ENCODE results near the gene CENPE. TPM values are rescaled to one million over a fixed set of nuclear protein-coding genes. Genes with fewer than 3 reads are reported as not detected.
A peak's percentile ranks its signal among the peaks of the same experiment; 100 is the strongest.

Gene CENPE
- total and polyA plus RNA-seq, 2 of the 8 experiments (the other 6 are each of a cell fraction or from before 2014, with no cell fraction given), result 2.1 to 49.0 TPM

- no peak for FAIRE-seq
- no peak overlapping the region for H4K5ac ChIP-seq (ENCODE audit: insufficient read length, low read depth, low read length)
- peaks cover 0 to 2% of the 10 kb centered on the region in 2 experiments for H4K20me1 ChIP-seq (replicated peaks in 1 of 2; ENCODE audit: control insufficient read depth in 1 of 2, insufficient read depth in 2 of 2, low read length in 2 of 2)
- ChIA-PET CTCF (ENCODE audit: partially characterized antibody) (interaction anchor here (1.1 to 1.4 kb wide), 5 partner anchors 11 to 506 kb away, joined by 3 to 4 read pairs (median 3); partner anchors contain the start of gene BDH2), POLR2A (ENCODE audit: partially characterized antibody) (interaction anchor here (2.2 kb wide), 1 partner anchor 247 kb away, joined by 13 read pairs; the partner anchor contains the start of gene UBE2D3)
- H3K27ac ChIP-seq (ENCODE audit: low read depth, low read length), result no peak overlapping the region
- H2BK15ac ChIP-seq (ENCODE audit: low read length), result no peak overlapping the region
- no peak overlapping the region for H3K23ac ChIP-seq (ENCODE audit: insufficient read length)
- no peak overlapping the region for H4K91ac ChIP-seq (replicated peaks; ENCODE audit: insufficient read length, low read length)
- no peaks in the 10 kb centered on the region for H3K79me1 ChIP-seq (ENCODE audit: low read depth, low read length)
- H3K23me2 ChIP-seq (ENCODE audit: low read depth, low read length), result peaks cover 3% of the 10 kb centered on the region; the same call in 1 of the 2 replicates
- peaks cover 0 to 15% (median 13%) of the 10 kb centered on the region in 4 experiments; a peak in 4 of 7 replicates for H3K27me3 ChIP-seq (replicated peaks in 1 of 4; ENCODE audit: control insufficient read depth in 3 of 4, extremely low read depth in 1 of 4, insufficient read depth in 3 of 4, low read length in 3 of 4)
- H3K4me3 ChIP-seq (ENCODE audit: extremely low read depth in 1 of 4, insufficient read depth in 2 of 4, low read depth in 3 of 4, low read length in 4 of 4), result peak overlapping the region; percentile 54 to 78 (median 76); a peak in 7 of 8 replicates
- H2BK5ac ChIP-seq (ENCODE audit: low read depth, low read length), result no peak overlapping the region
- H3K4me1 ChIP-seq (replicated peaks in 1 of 4; ENCODE audit: control insufficient read depth in 3 of 4, insufficient read depth in 4 of 4, low read length in 3 of 4), result peaks cover 0 to 3% (median under 1%) of the 10 kb centered on the region in 4 experiments; a peak in 2 of 7 replicates
- no peak overlapping the region for H2AK5ac ChIP-seq (ENCODE audit: low read depth, low read length)
- no peak overlapping the region for H3K4ac ChIP-seq (replicated peaks; ENCODE audit: insufficient read length, low read depth, low read length)
- H2BK120ac ChIP-seq (replicated peaks; ENCODE audit: low read depth, low read length), result no peak overlapping the region
- no peak overlapping the region for H4K8ac ChIP-seq (ENCODE audit: extremely low read depth, insufficient read depth, low read length)
- H3K18ac ChIP-seq (ENCODE audit: extremely low read depth, low read length), result no peak overlapping the region
- H3K4me2 ChIP-seq (ENCODE audit: insufficient read depth in 1 of 2, low read depth in 2 of 2, low read length in 2 of 2), result peak overlapping the region; percentile 71 to 87
- no peak overlapping the region for H2BK12ac ChIP-seq (ENCODE audit: low read depth, low read length)
- H3K56ac ChIP-seq (replicated peaks; ENCODE audit: insufficient read length, low read depth, low read length), result no peak overlapping the region
- WGBS, 2 experiments (ENCODE audit: extremely low coverage in 1 of 2, insufficient coverage in 1 of 2, insufficient read length in 1 of 2, insufficient replicate concordance in 2 of 2, low coverage in 1 of 2, low lambda C conversion rate in 2 of 2, missing lambda C conversion rate in 1 of 2), result 53% methylated on average over 4 of the region's 4 CpGs; no CpG with 5 or more reads in 1 of the 2 experiments
- no peak for DNase-seq (ENCODE audit: low read depth in 1 of 2, low spot score in 2 of 2)
- H3K36me3 ChIP-seq (ENCODE audit: control insufficient read depth in 2 of 4, insufficient read depth in 4 of 4, low read length in 3 of 4), result no peaks in the 10 kb centered on the region; a peak in 1 of 8 replicates
- H3K14ac ChIP-seq (ENCODE audit: insufficient read length), result no peak overlapping the region
- H3K9me3 ChIP-seq (ENCODE audit: insufficient read depth in 2 of 2, low read depth in 1 of 2, low read length in 1 of 2), result no peaks in the 10 kb centered on the region
- H3K79me2 ChIP-seq (ENCODE audit: control insufficient read depth in 1 of 2, insufficient read depth in 2 of 2, low read length in 2 of 2), result no peaks in the 10 kb centered on the region
- peak overlapping the region; percentile 36; the same call in 1 of the 2 replicates for H2AFZ ChIP-seq (ENCODE audit: low read length)
- H3K9ac ChIP-seq (replicated peaks in 1 of 4; ENCODE audit: extremely low read depth in 1 of 4, low read depth in 3 of 4, low read length in 3 of 4), result peak overlapping the region in 1 of 4 experiments; percentile 29; a peak in 1 of 7 replicates
- H2BK20ac ChIP-seq (ENCODE audit: low read length), result no peak overlapping the region
- no peak for TF ChIP-seq SIRT6 (IDR thresholded peaks at IDR 0.05; ENCODE audit: low read length)
- TF ChIP-seq HDAC2 (IDR thresholded peaks at IDR 0.05; ENCODE audit: borderline replicate concordance in 1 of 2, low read depth in 2 of 2, low read length in 2 of 2), result no peak
- TF ChIP-seq JUN (IDR thresholded peaks at IDR 0.05; ENCODE audit: low read depth, low read length), result no peak
- no peak for TF ChIP-seq RXRA (IDR thresholded peaks at IDR 0.05; ENCODE audit: insufficient read depth, low read depth, low read length)
- no peak for TF ChIP-seq RAD21 (IDR thresholded peaks at IDR 0.05 in 1 of 2, conservative IDR thresholded peaks at IDR 0.05 in 1 of 2; ENCODE audit: low read depth in 2 of 2, low read length in 2 of 2)
- TF ChIP-seq PHF8 (conservative IDR thresholded peaks at IDR 0.05; ENCODE audit: low read depth, low read length), result no peak
- TF ChIP-seq KDM5A (IDR thresholded peaks at IDR 0.05; ENCODE audit: low read length), result no peak
- TF ChIP-seq CTBP2 (IDR thresholded peaks at IDR 0.05; ENCODE audit: borderline replicate concordance, insufficient read depth, insufficient read length, low read length), result no peak
- no peak for TF ChIP-seq EGR1 (IDR thresholded peaks at IDR 0.05; ENCODE audit: borderline replicate concordance, low read depth, low read length)
- no peak for TF ChIP-seq NRF1 (IDR thresholded peaks at IDR 0.05; ENCODE audit: low read depth, low read length)
- no peak for TF ChIP-seq ZNF274 (IDR thresholded peaks at IDR 0.05; ENCODE audit: borderline replicate concordance, extremely low read depth, low read length)
- no peak for TF ChIP-seq GTF2F1 (IDR thresholded peaks at IDR 0.05; ENCODE audit: borderline replicate concordance, low read depth, low read length)
- TF ChIP-seq POLR2AphosphoS5 (IDR thresholded peaks at IDR 0.05; ENCODE audit: low read depth, low read length), result no peak
These were observed 122.7 kb downstream of the CENPE start for GRCh38 chr4:103075435-103075893.

Data from H1 (cell line).